DMS153 (cell line): ENCODE results near the gene GIPC1.
A peak's percentile ranks its signal among the peaks of the same experiment; 100 is the strongest.
"Not testable (repeated sequence)": the region's sequence is repeated elsewhere in the genome, so short reads cannot be mapped to it uniquely, and the experiment has no call there.

Experiments used
- DNase-seq: peaks from one replicate; lab custom pipeline; 2025; lab: John Stamatoyannopoulos, UW

The GIPC1 gene

GRCh38 chr19:14496029-14496833 is at the start of gene GIPC1:
Gene GIPC1, minus strand, starts transcription at chr19:14496127. Its CDS starts 13,151 bp downstream, at chr19:14482976.
- DNase-seq: peak; percentile 98

GRCh38 chr19:14545716-14546082 is 49.8 kb upstream of the GIPC1 start:
- DNase-seq: no peak

- DNase-seq: peak; percentile 89
Measured at GRCh38 chr19:14544977-14545715, 49.2 kb upstream of the GIPC1 start.

- DNase-seq: no peak
Measured at GRCh38 chr19:14544047-14544446, 48.1 kb upstream of the GIPC1 start.

GRCh38 chr19:14542711-14543328 is 46.9 kb upstream of the GIPC1 start:
- DNase-seq: no peak

- DNase-seq: not testable (repeated sequence)
Measured at GRCh38 chr19:14541979-14542378, 46.1 kb upstream of the GIPC1 start.

GRCh38 chr19:14540741-14541525 is 45.0 kb upstream of the GIPC1 start:
- DNase-seq: no peak

GRCh38 chr19:14536926-14537692 is 41.2 kb upstream of the GIPC1 start:
- DNase-seq: no peak

GRCh38 chr19:14533450-14533849 is 37.5 kb upstream of the GIPC1 start:
- DNase-seq: no peak

GRCh38 chr19:14530506-14530905 is 34.6 kb upstream of the GIPC1 start:
- no peak for DNase-seq

GRCh38 chr19:14530005-14530348 is 34.0 kb upstream of the GIPC1 start:
- DNase-seq: no peak

GRCh38 chr19:14529254-14530004 is 33.5 kb upstream of the GIPC1 start, which contains the start of gene TECR:
Gene TECR, plus strand, starts transcription at chr19:14529594. Its CDS starts 103 bp downstream, at chr19:14529697.
- DNase-seq: peak; percentile 99

- no peak for DNase-seq
Measured at GRCh38 chr19:14528419-14529253, 32.7 kb upstream of the GIPC1 start.

- no peak for DNase-seq
Measured at GRCh38 chr19:14526423-14526822, 30.5 kb upstream of the GIPC1 start.

GRCh38 chr19:14525729-14526128 is 29.8 kb upstream of the GIPC1 start:
- DNase-seq: no peak

- DNase-seq: no peak
Measured at GRCh38 chr19:14520543-14520942, 24.6 kb upstream of the GIPC1 start.

- DNase-seq: peak; percentile 18
Measured at GRCh38 chr19:14519860-14520407, 24.0 kb upstream of the GIPC1 start.

- DNase-seq: no peak
Measured at GRCh38 chr19:14519245-14519859, 23.4 kb upstream of the GIPC1 start.
